Neural cell (in vitro differentiated cells): ENCODE results near the gene DUSP28.

Experiments used
- EP300 ChIP-seq: fragments of 450-650 bp; conservative IDR thresholded peaks from 2 replicates; pipeline ENCODE4 v1.6.1; 2014; ENCODE audit warnings: antibody characterized with exemption, mild to moderate bottlenecking, moderate library complexity; ENCODE audit not compliant: poor library complexity, severe bottlenecking
- EZH2 ChIP-seq: fragments of 200-600, 300-800 bp; shearing (Covaris generic), sonication (generic); IDR thresholded peaks from 2 replicates; pipeline ENCODE4 v1.6.1; 2014; ENCODE audit warnings: antibody characterized with exemption, low read length, borderline replicate concordance, mild to moderate bottlenecking; ENCODE audit not compliant: insufficient read depth, poor library complexity, severe bottlenecking
- POLR2AphosphoS5 ChIP-seq: IDR thresholded peaks from 2 replicates; pipeline ENCODE4 v1.6.1; 2012
- RAD21 ChIP-seq: fragments of 450-650 bp; conservative IDR thresholded peaks from 2 replicates; pipeline ENCODE4 v1.6.1; 2014; ENCODE audit warnings: antibody characterized with exemption, mild to moderate bottlenecking, moderate library complexity
- TAF1 ChIP-seq: IDR thresholded peaks from 2 replicates; pipeline ENCODE4 v1.6.1; 2012; ENCODE audit warnings: low read depth
- TF ChIP-seq, protein P1 (sequence below): fragments of 450-650 bp; IDR thresholded peaks from 2 replicates; pipeline ENCODE4 v1.5.1; 2014; ENCODE audit warnings: antibody characterized with exemption, mild to moderate bottlenecking, moderate library complexity; ENCODE audit not compliant: poor library complexity, severe bottlenecking
- TF ChIP-seq, protein P2 (sequence below): IDR thresholded peaks from 2 replicates; pipeline ENCODE4 v1.6.1; 2012; ENCODE audit warnings: borderline replicate concordance

DNA sequence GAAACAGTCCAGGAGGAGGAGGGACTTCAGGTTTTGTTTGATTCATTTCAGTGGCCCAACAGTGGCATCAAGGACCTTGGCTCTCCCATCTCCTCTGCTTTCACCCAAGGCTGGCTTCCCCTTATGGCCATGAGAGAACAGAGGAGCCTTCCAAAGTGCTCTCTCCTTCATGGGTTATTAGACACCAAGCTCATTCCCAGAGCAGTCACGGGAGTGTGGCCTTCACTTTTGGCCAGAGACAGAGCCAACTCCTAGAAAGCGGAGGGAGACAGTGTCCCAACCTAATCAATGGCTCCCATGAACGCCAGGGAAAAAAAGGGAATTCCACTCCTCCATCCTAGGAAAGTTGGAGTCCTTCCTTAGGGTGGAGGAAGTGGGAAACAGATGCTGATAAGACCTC is 871 bp upstream of the DUSP28 start:
- TF ChIP-seq EZH2 = no peak
- TF ChIP-seq, protein P1, sequence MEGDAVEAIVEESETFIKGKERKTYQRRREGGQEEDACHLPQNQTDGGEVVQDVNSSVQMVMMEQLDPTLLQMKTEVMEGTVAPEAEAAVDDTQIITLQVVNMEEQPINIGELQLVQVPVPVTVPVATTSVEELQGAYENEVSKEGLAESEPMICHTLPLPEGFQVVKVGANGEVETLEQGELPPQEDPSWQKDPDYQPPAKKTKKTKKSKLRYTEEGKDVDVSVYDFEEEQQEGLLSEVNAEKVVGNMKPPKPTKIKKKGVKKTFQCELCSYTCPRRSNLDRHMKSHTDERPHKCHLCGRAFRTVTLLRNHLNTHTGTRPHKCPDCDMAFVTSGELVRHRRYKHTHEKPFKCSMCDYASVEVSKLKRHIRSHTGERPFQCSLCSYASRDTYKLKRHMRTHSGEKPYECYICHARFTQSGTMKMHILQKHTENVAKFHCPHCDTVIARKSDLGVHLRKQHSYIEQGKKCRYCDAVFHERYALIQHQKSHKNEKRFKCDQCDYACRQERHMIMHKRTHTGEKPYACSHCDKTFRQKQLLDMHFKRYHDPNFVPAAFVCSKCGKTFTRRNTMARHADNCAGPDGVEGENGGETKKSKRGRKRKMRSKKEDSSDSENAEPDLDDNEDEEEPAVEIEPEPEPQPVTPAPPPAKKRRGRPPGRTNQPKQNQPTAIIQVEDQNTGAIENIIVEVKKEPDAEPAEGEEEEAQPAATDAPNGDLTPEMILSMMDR = no peak
- no peak for TF ChIP-seq TAF1
- TF ChIP-seq, protein P2, sequence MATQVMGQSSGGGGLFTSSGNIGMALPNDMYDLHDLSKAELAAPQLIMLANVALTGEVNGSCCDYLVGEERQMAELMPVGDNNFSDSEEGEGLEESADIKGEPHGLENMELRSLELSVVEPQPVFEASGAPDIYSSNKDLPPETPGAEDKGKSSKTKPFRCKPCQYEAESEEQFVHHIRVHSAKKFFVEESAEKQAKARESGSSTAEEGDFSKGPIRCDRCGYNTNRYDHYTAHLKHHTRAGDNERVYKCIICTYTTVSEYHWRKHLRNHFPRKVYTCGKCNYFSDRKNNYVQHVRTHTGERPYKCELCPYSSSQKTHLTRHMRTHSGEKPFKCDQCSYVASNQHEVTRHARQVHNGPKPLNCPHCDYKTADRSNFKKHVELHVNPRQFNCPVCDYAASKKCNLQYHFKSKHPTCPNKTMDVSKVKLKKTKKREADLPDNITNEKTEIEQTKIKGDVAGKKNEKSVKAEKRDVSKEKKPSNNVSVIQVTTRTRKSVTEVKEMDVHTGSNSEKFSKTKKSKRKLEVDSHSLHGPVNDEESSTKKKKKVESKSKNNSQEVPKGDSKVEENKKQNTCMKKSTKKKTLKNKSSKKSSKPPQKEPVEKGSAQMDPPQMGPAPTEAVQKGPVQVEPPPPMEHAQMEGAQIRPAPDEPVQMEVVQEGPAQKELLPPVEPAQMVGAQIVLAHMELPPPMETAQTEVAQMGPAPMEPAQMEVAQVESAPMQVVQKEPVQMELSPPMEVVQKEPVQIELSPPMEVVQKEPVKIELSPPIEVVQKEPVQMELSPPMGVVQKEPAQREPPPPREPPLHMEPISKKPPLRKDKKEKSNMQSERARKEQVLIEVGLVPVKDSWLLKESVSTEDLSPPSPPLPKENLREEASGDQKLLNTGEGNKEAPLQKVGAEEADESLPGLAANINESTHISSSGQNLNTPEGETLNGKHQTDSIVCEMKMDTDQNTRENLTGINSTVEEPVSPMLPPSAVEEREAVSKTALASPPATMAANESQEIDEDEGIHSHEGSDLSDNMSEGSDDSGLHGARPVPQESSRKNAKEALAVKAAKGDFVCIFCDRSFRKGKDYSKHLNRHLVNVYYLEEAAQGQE = no peak
- TF ChIP-seq EP300 = no peak
- TF ChIP-seq RAD21 = no peak
- TF ChIP-seq POLR2AphosphoS5 = no peak
